Stimulated activated effector memory CD8-positive, alpha-beta T cell treated with anti-CD3 and anti-CD28 coated beads, Interleukin-12 subunit alpha, Interleukin-12 subunit beta, amount 100 ng/mL, for 72 hours (primary cell): ENCODE measurements around the gene C3orf20.
"Not testable (repeated sequence)": the region's sequence is repeated elsewhere in the genome, so short reads cannot be mapped to it uniquely, and the experiment has no call there.

Experiments
- ATAC-seq: fragments of 150-1000 bp; cut with Tn5 transposase; 2 replicates; pipeline ENCODE4 v1.10.0; 2021
- DNase-seq, 2 donors: peaks; one replicate each; pipeline ENCODE4 v3.0.0; 2021 to 2022; ENCODE audit warnings: low spot score in 2 of 2
- H3K27ac Mint-ChIP-seq: one replicate; pipeline ENCODE4 v1.8.0; 2022; ENCODE audit warnings: mild to moderate bottlenecking, mixed read lengths
- H3K36me3 Mint-ChIP-seq: one replicate; pipeline ENCODE4 v1.8.0; 2022; ENCODE audit warnings: mild to moderate bottlenecking, mixed read lengths
- H3K4me1 Mint-ChIP-seq: one replicate; pipeline ENCODE4 v1.8.0; 2022; ENCODE audit warnings: mixed read lengths
- H3K4me3 Mint-ChIP-seq: one replicate; pipeline ENCODE4 v1.8.0; 2022; ENCODE audit warnings: mild to moderate bottlenecking, mixed read lengths
- H3K9me3 Mint-ChIP-seq: one replicate; pipeline ENCODE4 v1.8.0; 2022; ENCODE audit warnings: mixed read lengths

Gene C3orf20

GRCh38 chr3:14799146-14799545 lies 124.2 kb downstream of the C3orf20 start:
- no peak for ATAC-seq
- no peak overlapping the region for H3K4me3 Mint-ChIP-seq
- H3K27ac Mint-ChIP-seq = no peak overlapping the region
- no peaks in the 10 kb centered on the region for H3K36me3 Mint-ChIP-seq
- H3K4me1 Mint-ChIP-seq = no peaks in the 10 kb centered on the region
- H3K9me3 Mint-ChIP-seq = no peaks in the 10 kb centered on the region
- DNase-seq = no peak

- Mint-ChIP-seq H3K4me3 (no peak overlapping the region), H3K4me1 (peaks cover 10% of the 10 kb centered on the region), H3K36me3 (no peaks in the 10 kb centered on the region), H3K9me3 (no peaks in the 10 kb centered on the region), H3K27ac (no peak overlapping the region)
- ATAC-seq = no peak
- DNase-seq = no peak
These were observed 126.1 kb downstream of the C3orf20 start for GRCh38 chr3:14801031-14801430.

DNA sequence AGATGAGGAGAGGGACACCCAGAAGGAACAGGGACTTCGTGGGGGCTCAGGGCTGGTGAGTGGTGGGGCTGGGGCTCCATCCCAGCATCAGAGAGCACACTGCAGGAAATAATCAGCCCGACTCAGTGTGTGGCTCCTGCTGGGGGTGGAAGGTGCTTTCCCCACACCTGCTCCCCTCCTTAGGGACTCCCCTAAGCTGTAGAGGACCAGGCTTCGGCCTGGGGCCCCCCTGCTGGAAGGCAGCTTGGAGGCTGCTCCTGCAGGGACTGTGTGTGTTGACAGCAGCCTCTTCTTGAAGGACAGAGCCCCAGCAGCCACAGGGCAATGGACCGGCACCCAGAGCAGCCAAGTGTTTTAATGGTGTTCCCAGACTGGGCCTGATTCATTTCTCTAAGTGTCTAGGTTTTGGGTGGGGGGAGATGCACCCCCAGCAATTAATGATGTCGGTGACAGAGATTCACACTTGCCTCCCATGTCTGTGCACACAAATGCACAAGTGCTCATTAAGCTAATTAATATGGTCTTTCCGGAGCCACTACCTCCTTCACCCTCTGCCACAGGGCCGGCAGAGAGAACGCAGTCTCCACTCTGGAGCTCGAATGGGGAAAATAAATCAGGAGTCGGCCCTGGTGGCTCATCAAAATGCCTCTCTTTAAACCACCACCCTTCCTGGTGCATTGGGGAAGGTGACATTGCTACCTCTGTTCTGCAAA lies 126.9 kb downstream of the C3orf20 start:
- no peak for DNase-seq

DNA sequence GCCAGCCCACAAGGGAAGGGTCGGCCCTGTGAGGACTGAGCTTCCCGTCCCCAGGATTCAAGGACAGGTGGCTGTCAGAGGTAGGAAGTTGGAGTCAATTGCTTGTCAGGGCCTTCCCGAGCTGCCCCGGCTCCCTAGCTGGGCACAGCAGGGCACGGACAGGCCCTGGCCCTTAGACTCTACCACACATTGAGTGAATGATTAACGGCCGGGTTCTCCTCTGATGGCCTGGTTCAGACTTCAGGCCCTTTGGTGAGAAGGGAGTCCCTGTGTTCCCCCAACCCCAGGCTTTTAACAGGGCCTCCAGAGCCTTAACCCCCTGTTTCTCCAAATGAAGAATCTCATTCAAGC lies 127.4 kb downstream of the C3orf20 start:
- H3K4me3 Mint-ChIP-seq = no peak overlapping the region
- no peak for ATAC-seq
- H3K36me3 Mint-ChIP-seq = no peaks in the 10 kb centered on the region
- DNase-seq = no peak
- H3K4me1 Mint-ChIP-seq = peaks cover 15% of the 10 kb centered on the region
- no peak overlapping the region for H3K27ac Mint-ChIP-seq
- no peaks in the 10 kb centered on the region for H3K9me3 Mint-ChIP-seq

More for the DNA sequence above, 126.9 kb downstream of the C3orf20 start:
- Mint-ChIP-seq H3K4me3 (no peak overlapping the region), H3K27ac (no peak overlapping the region), H3K9me3 (no peaks in the 10 kb centered on the region), H3K4me1 (peaks cover 13% of the 10 kb centered on the region), H3K36me3 (no peaks in the 10 kb centered on the region)
- no peak for ATAC-seq

GRCh38 chr3:14803101-14803980 lies 128.4 kb downstream of the C3orf20 start:
- H3K36me3 Mint-ChIP-seq = no peaks in the 10 kb centered on the region
- H3K27ac Mint-ChIP-seq = no peak overlapping the region
- no peak overlapping the region for H3K4me3 Mint-ChIP-seq
- H3K4me1 Mint-ChIP-seq = peaks cover 15% of the 10 kb centered on the region
- DNase-seq (no peak), ATAC-seq (peak; percentile 59)
- H3K9me3 Mint-ChIP-seq = no peaks in the 10 kb centered on the region

- Mint-ChIP-seq H3K4me3 (no peak overlapping the region), H3K4me1 (peaks cover 15% of the 10 kb centered on the region), H3K27ac (no peak overlapping the region), H3K9me3 (no peaks in the 10 kb centered on the region), H3K36me3 (no peaks in the 10 kb centered on the region)
- no peak for ATAC-seq
- no peak for DNase-seq
These were observed 129.3 kb downstream of the C3orf20 start for GRCh38 chr3:14803981-14804834.

GRCh38 chr3:14804835-14805780 lies 130.2 kb downstream of the C3orf20 start:
- ATAC-seq (no peak), DNase-seq (no peak)
- no peak overlapping the region for H3K27ac Mint-ChIP-seq
- no peaks in the 10 kb centered on the region for H3K36me3 Mint-ChIP-seq
- peaks cover 15% of the 10 kb centered on the region for H3K4me1 Mint-ChIP-seq
- H3K4me3 Mint-ChIP-seq = no peak overlapping the region
- H3K9me3 Mint-ChIP-seq = no peaks in the 10 kb centered on the region

GRCh38 chr3:14805961-14806537 lies 131.1 kb downstream of the C3orf20 start:
- Mint-ChIP-seq H3K4me1 (peaks cover 16% of the 10 kb centered on the region), H3K9me3 (no peaks in the 10 kb centered on the region), H3K36me3 (no peaks in the 10 kb centered on the region), H3K27ac (no peak overlapping the region), H3K4me3 (no peak overlapping the region)
- no peak for ATAC-seq
- no peak for DNase-seq

DNA sequence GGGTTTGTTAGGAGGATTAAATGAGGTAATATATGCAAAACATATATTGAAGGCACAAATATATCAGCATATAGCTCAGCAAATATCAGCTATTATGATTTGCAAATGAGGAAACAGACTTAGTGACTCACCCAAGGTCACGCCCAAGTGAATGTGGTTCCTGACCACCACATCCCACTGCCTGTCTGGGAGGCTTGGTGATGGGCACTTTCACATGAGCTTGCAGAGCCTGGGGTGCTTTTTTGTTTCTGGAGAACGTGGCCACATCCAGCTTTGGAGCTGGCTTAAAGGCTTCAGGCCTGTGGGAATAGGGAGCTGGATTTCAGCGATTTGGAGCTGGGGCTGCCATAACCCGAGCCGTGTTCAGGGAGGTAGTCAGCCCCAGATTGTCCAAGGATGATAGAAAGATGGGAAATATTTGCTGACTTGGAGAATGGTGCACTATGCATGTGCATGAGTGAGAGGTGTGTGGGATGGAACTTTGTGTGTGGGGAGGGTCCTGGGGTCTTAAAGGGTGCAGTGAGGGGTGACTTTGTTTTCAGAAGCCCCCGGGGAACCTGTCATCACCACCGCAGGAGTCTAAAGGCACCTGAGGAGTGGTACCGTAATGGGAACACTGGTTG lies 131.8 kb downstream of the C3orf20 start:
- no peaks in the 10 kb centered on the region for H3K9me3 Mint-ChIP-seq
- H3K36me3 Mint-ChIP-seq = no peaks in the 10 kb centered on the region
- H3K4me1 Mint-ChIP-seq = peaks cover 21% of the 10 kb centered on the region
- ATAC-seq = peak; percentile 29
- no peak for DNase-seq
- H3K27ac Mint-ChIP-seq = no peak overlapping the region
- no peak overlapping the region for H3K4me3 Mint-ChIP-seq

GRCh38 chr3:14808025-14808424 lies 133.1 kb downstream of the C3orf20 start:
- Mint-ChIP-seq H3K36me3 (no peaks in the 10 kb centered on the region), H3K4me1 (peaks cover 21% of the 10 kb centered on the region), H3K27ac (no peak overlapping the region), H3K4me3 (no peak overlapping the region), H3K9me3 (no peaks in the 10 kb centered on the region)
- no peak for ATAC-seq
- DNase-seq = no peak

- ATAC-seq (no peak), DNase-seq (no peak)
- Mint-ChIP-seq H3K9me3 (no peaks in the 10 kb centered on the region), H3K27ac (no peak overlapping the region), H3K4me1 (peaks cover 21% of the 10 kb centered on the region), H3K4me3 (no peak overlapping the region), H3K36me3 (no peaks in the 10 kb centered on the region)
These were observed 133.7 kb downstream of the C3orf20 start for GRCh38 chr3:14808502-14809266.

GRCh38 chr3:14809611-14810010 lies 134.7 kb downstream of the C3orf20 start:
- not testable (repeated sequence) for H3K27ac Mint-ChIP-seq, H3K4me3 Mint-ChIP-seq, DNase-seq, H3K9me3 Mint-ChIP-seq, H3K36me3 Mint-ChIP-seq, ATAC-seq
- peaks cover 18% of the 10 kb centered on the region for H3K4me1 Mint-ChIP-seq

GRCh38 chr3:14810070-14810791 lies 135.3 kb downstream of the C3orf20 start:
- no peak overlapping the region for H3K4me3 Mint-ChIP-seq
- peaks cover 12% of the 10 kb centered on the region for H3K4me1 Mint-ChIP-seq
- no peak for DNase-seq

More at GRCh38 chr3:14810070-14810791, 135.3 kb downstream of the C3orf20 start:
- Mint-ChIP-seq H3K9me3 (no peaks in the 10 kb centered on the region), H3K36me3 (no peaks in the 10 kb centered on the region), H3K27ac (no peak overlapping the region)
- ATAC-seq = no peak
